BJ (cell line): Measurements from ENCODE around the gene ZNF618. TPM values are rescaled to one million over a fixed set of nuclear protein-coding genes. Genes with fewer than 3 reads are reported as not detected.

Source experiments
- CTCF ChIA-PET: fragments of 350-600 bp; formaldehyde crosslinking; extraction: SDS; loops from one replicate; lab custom pipeline; 2021; ENCODE audit warnings: antibody characterized with exemption, inconsistent platforms; lab: Yijun Ruan, JAX
- POLR2A ChIA-PET: fragments of 300-600 bp; sonication (Branson Sonifier 250); formaldehyde crosslinking; extraction: SDS; loops from one replicate; lab custom pipeline; 2021; ENCODE audit warnings: antibody characterized with exemption; lab: Charles Lee
- DNase-seq: peaks from one replicate; pipeline ENCODE4 v3.0.0-alpha.2; 2011; ENCODE audit warnings: low read depth
- H3K27me3 ChIP-seq: 2 replicates; pipeline ENCODE4 v1.6.0; 2011; ENCODE audit warnings: low read length; ENCODE audit not compliant: control insufficient read depth, insufficient read depth
- H3K36me3 ChIP-seq: 2 replicates; pipeline ENCODE4 v1.5.1; 2011; ENCODE audit warnings: low read length; ENCODE audit not compliant: control insufficient read depth, insufficient read depth
- H3K4me3 ChIP-seq: 2 replicates; pipeline ENCODE4 v1.5.1; 2011; ENCODE audit warnings: low read depth, mild to moderate bottlenecking, control low read depth, low read length
- polyA plus RNA-seq: library from polyadenylated mRNA; depleted of rRNA; stranded (reverse); fragments of >200 nt; gene quantifications from 2 replicates; pipeline ENCODE4 v1.2.3, GENCODE V29; 2011
- TF ChIP-seq, protein P1 (sequence below): IDR thresholded peaks from 2 replicates; pipeline ENCODE4 v1.5.1; 2011; ENCODE audit warnings: low read depth, mild to moderate bottlenecking, control low read depth, inconsistent platforms, low read length, moderate library complexity; ENCODE audit not compliant: insufficient read depth

ZNF618 gene
- polyA plus RNA-seq, 1 experiment, result 5.4 TPM

DNA sequence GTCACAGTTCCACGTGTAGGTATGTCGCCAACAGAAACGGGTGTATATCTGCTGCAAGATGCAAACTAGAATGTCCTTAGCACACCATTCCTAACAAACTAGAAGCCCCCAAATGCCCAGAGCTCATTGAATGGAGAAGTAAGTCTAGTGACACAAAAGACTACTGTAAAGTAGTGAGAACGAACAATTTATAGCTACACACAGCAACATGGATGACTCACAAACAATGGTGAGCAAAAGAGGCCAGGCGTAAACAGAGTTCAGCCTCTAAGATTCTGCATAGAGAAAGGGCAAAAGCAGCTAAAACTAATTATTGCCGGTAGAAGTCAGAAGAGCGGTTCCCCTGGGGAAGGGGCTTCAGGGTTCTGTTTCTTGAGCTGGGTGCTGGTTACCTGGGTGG, 127.2 kb downstream of the ZNF618 start:
- Histone ChIP-seq H3K36me3 (peaks cover 25% of the 10 kb centered on the region), H3K27me3 (no peaks in the 10 kb centered on the region), H3K4me3 (no peak overlapping the region)
- TF ChIP-seq, protein P1, sequence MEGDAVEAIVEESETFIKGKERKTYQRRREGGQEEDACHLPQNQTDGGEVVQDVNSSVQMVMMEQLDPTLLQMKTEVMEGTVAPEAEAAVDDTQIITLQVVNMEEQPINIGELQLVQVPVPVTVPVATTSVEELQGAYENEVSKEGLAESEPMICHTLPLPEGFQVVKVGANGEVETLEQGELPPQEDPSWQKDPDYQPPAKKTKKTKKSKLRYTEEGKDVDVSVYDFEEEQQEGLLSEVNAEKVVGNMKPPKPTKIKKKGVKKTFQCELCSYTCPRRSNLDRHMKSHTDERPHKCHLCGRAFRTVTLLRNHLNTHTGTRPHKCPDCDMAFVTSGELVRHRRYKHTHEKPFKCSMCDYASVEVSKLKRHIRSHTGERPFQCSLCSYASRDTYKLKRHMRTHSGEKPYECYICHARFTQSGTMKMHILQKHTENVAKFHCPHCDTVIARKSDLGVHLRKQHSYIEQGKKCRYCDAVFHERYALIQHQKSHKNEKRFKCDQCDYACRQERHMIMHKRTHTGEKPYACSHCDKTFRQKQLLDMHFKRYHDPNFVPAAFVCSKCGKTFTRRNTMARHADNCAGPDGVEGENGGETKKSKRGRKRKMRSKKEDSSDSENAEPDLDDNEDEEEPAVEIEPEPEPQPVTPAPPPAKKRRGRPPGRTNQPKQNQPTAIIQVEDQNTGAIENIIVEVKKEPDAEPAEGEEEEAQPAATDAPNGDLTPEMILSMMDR, result no peak
- CTCF ChIA-PET, result interaction anchor here (0.7 to 1.3 kb wide), 3 partner anchors 10 to 195 kb away, joined by 3 to 6 read pairs (median 4); no protein-coding TSS in a partner anchor
- no peak for DNase-seq
- POLR2A ChIA-PET, result no interaction called here

DNA sequence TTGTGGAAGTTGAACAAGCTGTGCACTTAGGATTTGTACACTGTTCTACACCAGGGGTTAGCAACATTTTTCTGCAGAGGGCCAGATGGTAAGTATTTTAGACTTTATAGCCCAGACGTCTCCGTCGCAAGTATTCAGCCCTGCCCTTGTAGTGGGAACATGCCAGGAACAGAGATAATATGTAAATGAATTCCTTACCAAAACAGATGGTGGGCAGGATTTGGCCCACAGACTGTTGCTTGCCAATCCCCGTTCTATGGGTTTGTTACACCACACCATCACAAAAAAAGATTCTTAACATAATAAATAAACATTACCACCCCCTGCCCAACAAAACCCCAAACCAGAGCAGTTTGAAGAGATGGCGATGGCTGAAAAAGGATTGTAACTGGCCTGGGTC, 127.6 kb downstream of the ZNF618 start:
- H3K27me3 ChIP-seq, result no peaks in the 10 kb centered on the region
- TF ChIP-seq, protein P1, result no peak
- no peak overlapping the region for H3K4me3 ChIP-seq
- CTCF ChIA-PET, result interaction anchor here (0.7 to 1.3 kb wide), 3 partner anchors 10 to 196 kb away, joined by 3 to 6 read pairs (median 4); no protein-coding TSS in a partner anchor
- POLR2A ChIA-PET, result no interaction called here
- H3K36me3 ChIP-seq, result peaks cover 26% of the 10 kb centered on the region
- no peak for DNase-seq

DNA sequence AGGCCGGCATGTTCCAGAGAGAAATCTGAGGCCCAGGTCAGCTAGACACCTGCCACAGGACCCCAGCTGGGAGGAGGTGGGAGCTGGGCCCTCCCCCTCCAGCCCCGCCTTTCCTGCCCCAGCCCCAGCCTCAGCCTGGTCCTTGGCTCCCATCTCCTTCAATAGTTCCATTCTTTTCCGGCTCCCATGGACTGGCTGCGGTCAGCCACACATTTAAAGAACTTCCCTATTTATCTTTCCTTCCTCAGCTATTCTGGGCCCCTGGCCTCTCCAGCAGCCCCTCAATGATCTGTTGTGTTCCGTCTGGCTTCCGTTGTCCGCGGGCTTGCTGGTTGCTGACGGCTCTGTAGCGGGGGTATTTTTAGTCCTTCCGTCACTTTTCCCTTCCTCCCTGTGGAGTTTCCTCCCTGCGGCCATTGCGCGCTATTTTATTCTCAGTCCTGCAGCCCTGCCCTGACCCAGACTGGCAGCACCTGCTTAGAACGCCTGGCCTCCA, 128.2 kb downstream of the ZNF618 start:
- TF ChIP-seq, protein P1, result no peak
- peaks cover 28% of the 10 kb centered on the region for H3K36me3 ChIP-seq
- ChIA-PET CTCF (no interaction called here), POLR2A (no interaction called here)
- no peak for DNase-seq
- no peak overlapping the region for H3K4me3 ChIP-seq
- H3K27me3 ChIP-seq, result no peaks in the 10 kb centered on the region

DNA sequence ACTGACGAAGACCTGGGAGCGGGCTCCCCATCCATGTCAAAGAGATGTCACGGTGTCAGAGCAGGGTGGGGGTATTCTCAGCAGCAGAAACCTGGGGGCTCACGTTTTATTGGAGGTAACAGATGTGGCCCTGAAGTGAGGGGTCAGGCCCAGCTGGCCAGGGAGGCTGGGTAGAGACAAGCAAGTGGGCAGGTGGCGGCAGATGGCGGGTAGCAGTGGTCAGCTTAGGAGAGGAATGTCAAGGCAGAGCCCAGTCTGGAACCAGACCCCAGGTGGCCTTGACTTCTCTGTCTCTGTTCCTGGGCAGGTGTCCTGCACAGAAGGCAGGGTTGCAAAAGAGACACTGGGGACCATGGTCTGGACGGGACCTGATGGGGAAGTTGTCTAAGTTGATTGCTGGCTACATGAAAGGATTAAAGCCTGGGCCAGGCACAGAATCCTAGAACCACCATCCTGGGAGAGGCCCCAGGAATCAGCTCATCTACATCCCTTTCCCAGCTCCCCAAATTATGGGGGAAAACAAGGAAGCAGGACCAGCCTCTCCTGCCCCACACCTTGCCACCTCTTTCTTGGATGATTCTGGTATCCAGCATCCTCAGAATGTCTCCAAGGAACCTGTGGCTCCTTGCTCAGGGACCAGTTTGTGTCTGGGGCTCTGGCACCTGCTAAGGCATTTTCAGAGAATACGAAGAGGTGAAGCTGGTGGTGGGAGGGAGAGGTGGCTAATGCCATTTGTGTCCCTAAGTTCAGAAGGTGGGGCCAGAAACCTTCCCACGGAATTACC, 129.5 kb downstream of the ZNF618 start:
- DNase-seq, result no peak
- H3K27me3 ChIP-seq, result no peaks in the 10 kb centered on the region
- H3K4me3 ChIP-seq, result no peak overlapping the region
- POLR2A ChIA-PET, result no interaction called here
- H3K36me3 ChIP-seq, result peaks cover 25% of the 10 kb centered on the region
- CTCF ChIA-PET, result no interaction called here
- TF ChIP-seq, protein P1, result no peak

DNA sequence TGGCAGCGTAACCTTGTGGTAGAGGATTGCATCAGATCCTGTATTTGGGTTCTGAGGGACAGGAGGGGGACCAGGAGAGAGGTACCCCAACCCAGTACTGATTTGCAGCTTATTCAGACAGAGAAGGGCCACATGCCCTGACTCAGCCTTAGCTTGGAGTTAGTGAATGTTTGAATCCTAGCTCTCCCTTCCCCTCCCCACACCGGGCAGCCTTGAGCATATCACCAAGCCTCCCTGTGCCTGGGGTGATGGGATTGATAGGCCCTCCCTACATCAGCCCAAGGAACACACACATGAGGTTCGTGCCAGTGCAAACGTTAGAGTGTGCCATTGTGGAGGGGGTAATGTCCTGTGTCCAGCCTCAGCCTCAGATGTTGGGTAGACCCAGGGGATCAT, 130.0 kb downstream of the ZNF618 start:
- TF ChIP-seq, protein P1, result no peak
- H3K4me3 ChIP-seq, result no peak overlapping the region
- DNase-seq, result no peak
- peaks cover 24% of the 10 kb centered on the region for H3K36me3 ChIP-seq
- no peaks in the 10 kb centered on the region for H3K27me3 ChIP-seq
- ChIA-PET POLR2A (no interaction called here), CTCF (no interaction called here)
